Esophagus muscularis mucosa (tissue), 4 donors: ENCODE results near the gene RAB3GAP2. TPM values are rescaled to one million over a fixed set of nuclear protein-coding genes. Genes with fewer than 3 reads are reported as not detected.

Experiments used
- DNase-seq: peaks from one replicate; pipeline ENCODE4 v3.0.0-alpha.2; 2017; ENCODE audit errors: extremely low spot score
- H3K27ac ChIP-seq, 4 donors: fragments of 200-600 bp; sonication (generic); replicated peaks in 1 of 4; 1 replicate in 3 of 4; 2 replicates in 1 of 4; pipeline ENCODE4 v1.5.1; 2016 to 2019; ENCODE audit warnings: mild to moderate bottlenecking in 1 of 4
- H3K27me3 ChIP-seq, 4 donors: fragments of 200-600 bp; sonication (generic); one replicate each; pipeline versions ENCODE4 v1.5.1 to v1.6.0; 2016 to 2019
- H3K36me3 ChIP-seq, 4 donors: fragments of 200-600 bp; sonication (generic); one replicate each; pipeline ENCODE4 v1.5.1; 2016 to 2019
- H3K4me1 ChIP-seq, 4 donors: fragments of 200-600 bp; sonication (generic); one replicate each; pipeline ENCODE4 v1.5.1; 2016 to 2019
- H3K4me3 ChIP-seq, 4 donors: fragments of 200-600 bp; sonication (generic); 1 replicate in 2 of 4; 2 replicates in 2 of 4; pipeline ENCODE4 v1.5.1; 2016 to 2019; ENCODE audit warnings: mild to moderate bottlenecking in 4 of 4, moderate library complexity in 1 of 4
- H3K9me3 ChIP-seq, 4 donors: fragments of 200-600 bp; sonication (generic); 1 replicate in 3 of 4; 2 replicates in 1 of 4; pipeline ENCODE4 v1.5.1; 2016 to 2019
- EP300 ChIP-seq: sonication (generic); formaldehyde crosslinking; IDR thresholded peaks from one replicate; pipeline ENCODE4 v1.6.1; 2017; ENCODE audit warnings: antibody characterized with exemption
- POLR2A ChIP-seq: fragments of 450-650 bp; IDR thresholded peaks from one replicate; pipeline ENCODE4 v1.6.1; 2017; ENCODE audit warnings: antibody characterized with exemption, moderate library complexity, mild to moderate bottlenecking, low read depth
- POLR2AphosphoS5 ChIP-seq, 2 donors: sonication (generic); formaldehyde crosslinking; IDR thresholded peaks; one replicate each; pipeline ENCODE4 v1.6.1; 2017; ENCODE audit warnings: antibody characterized with exemption in 2 of 2
- WGBS: methylation state at CpG from one replicate; pipeline ENCODE4 v1.1.5; 2018; 5-methylcytosine and 5-hydroxymethylcytosine counted together
- intact Hi-C: fragments of 100-400 bp; cut with DNase I; formaldehyde crosslinking; loops from one replicate; pipeline ENCODE4 v1.15.1; 2023
- total RNA-seq, 4 donors: library from RNA; depleted of rRNA; stranded (reverse); fragments of >200 nt; gene quantifications; one replicate each; pipeline versions ENCODE4 v1.1.0 to v1.2.1, GENCODE V29; 2016
- TF ChIP-seq, protein P1 (sequence below), 3 experiments: fragments of 200-600 bp in 2 of 3; fragments of 450-650 bp in 1 of 3; sonication (generic) in 2 of 3; IDR thresholded peaks; one replicate each; pipeline ENCODE4 v1.5.1; 2017 to 2019; ENCODE audit warnings: antibody characterized with exemption in 3 of 3, mild to moderate bottlenecking in 2 of 3, moderate library complexity in 1 of 3

Gene RAB3GAP2
- total RNA-seq, 4 donors from 2014 or later = 19.8 to 23.0 (median 21.2) TPM

DNA sequence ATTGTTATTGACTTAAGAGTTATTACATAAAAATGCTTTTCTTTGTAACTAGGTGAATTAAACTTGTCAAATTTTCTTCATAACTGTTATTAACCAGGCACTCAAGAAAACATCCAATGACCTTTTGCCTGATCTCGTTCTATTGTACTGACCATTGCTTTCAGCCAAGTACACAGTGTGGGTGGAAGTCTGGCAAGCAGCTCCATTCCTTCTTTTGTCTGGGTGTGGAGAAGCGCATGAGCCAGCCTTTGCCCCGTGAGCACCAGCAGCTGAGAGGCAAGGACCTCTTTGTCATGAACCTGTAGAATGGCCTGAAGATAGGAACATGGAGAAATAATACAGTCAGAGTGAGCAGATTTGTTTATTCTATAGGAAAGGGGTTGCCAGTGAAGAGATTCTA, 120.8 kb downstream of the RAB3GAP2 start:
- Histone ChIP-seq H3K27me3 (no peaks in the 10 kb centered on the region), H3K27ac (peak overlapping the region in 3 of 4 donors; percentile 1 to 32 (median 12)), H3K36me3 (peaks cover 10 to 69% (median 37%) of the 10 kb centered on the region in 4 donors), H3K4me3 (no peak overlapping the region), H3K4me1 (peaks cover 17 to 51% (median 43%) of the 10 kb centered on the region in 4 donors), H3K9me3 (no peaks in the 10 kb centered on the region)
- no peak for DNase-seq
- TF ChIP-seq POLR2A (no peak), POLR2AphosphoS5 (IDR thresholded peaks at IDR 0.05) (peak in 1 of 2 donors; percentile 46)
- 35% methylated on average over 3 of the region's 3 CpGs for WGBS
- intact Hi-C loops = no loop called here

DNA sequence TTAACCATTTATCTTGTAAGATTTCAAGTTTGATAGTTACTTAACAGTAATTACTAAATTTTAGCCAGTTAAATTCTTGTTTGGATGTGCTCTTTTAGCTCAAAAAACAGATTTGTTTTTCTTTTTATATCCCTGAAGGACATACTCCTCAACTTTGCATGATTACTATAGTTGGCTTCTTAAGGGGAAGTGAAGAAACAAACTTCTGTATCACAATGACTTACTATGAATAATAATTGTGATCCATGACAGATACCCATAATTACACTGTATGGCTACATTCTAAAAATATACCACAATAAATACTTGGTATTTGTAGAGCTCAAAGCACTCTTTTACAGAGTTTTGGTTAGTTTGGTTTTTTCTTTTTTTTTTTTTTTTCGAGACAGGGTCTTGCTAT, 122.5 kb downstream of the RAB3GAP2 start:
- no peaks in the 10 kb centered on the region for H3K27me3 ChIP-seq
- H3K9me3 ChIP-seq = no peaks in the 10 kb centered on the region
- DNase-seq = no peak
- H3K27ac ChIP-seq = peak overlapping the region; percentile 6 to 40 (median 15)
- peaks cover 3 to 63% (median 26%) of the 10 kb centered on the region in 4 donors for H3K36me3 ChIP-seq
- intact Hi-C loops = no loop called here
- H3K4me1 ChIP-seq = peaks cover 17 to 51% (median 44%) of the 10 kb centered on the region in 4 donors
- WGBS = 100% methylated on average over 1 of the region's 1 CpG
- TF ChIP-seq POLR2A (no peak), EP300 (no peak), POLR2AphosphoS5 (IDR thresholded peaks at IDR 0.05) (no peak)
- TF ChIP-seq, protein P1, sequence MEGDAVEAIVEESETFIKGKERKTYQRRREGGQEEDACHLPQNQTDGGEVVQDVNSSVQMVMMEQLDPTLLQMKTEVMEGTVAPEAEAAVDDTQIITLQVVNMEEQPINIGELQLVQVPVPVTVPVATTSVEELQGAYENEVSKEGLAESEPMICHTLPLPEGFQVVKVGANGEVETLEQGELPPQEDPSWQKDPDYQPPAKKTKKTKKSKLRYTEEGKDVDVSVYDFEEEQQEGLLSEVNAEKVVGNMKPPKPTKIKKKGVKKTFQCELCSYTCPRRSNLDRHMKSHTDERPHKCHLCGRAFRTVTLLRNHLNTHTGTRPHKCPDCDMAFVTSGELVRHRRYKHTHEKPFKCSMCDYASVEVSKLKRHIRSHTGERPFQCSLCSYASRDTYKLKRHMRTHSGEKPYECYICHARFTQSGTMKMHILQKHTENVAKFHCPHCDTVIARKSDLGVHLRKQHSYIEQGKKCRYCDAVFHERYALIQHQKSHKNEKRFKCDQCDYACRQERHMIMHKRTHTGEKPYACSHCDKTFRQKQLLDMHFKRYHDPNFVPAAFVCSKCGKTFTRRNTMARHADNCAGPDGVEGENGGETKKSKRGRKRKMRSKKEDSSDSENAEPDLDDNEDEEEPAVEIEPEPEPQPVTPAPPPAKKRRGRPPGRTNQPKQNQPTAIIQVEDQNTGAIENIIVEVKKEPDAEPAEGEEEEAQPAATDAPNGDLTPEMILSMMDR (IDR thresholded peaks at IDR 0.05) = no peak
- no peak overlapping the region for H3K4me3 ChIP-seq

DNA sequence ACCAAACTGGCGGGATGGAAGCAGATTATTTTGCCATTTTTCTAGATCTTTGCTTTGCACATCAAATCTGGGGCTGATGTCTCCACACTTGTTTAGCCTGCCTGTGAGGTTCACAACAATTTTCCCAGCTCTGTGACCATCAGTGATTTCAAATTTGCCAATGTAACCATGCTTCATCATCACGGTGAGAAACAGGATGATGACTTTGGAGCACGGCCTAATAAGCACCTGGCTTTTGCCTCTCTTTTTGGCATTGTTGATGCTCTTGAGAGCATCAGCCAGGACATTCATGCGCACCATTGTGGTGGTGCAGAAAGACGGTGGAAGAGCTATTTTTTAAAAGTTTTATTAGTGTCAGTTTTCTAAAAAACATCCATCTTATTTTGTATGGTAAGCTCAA, 128.2 kb downstream of the RAB3GAP2 start:
- Histone ChIP-seq H3K4me1 (peaks cover 0 to 18% (median 16%) of the 10 kb centered on the region in 4 donors), H3K36me3 (peaks cover 3 to 62% (median 38%) of the 10 kb centered on the region in 4 donors), H3K27me3 (no peaks in the 10 kb centered on the region), H3K4me3 (no peak overlapping the region), H3K27ac (no peak overlapping the region), H3K9me3 (no peaks in the 10 kb centered on the region)
- intact Hi-C loops = no loop called here
- TF ChIP-seq POLR2A (no peak), EP300 (no peak), POLR2AphosphoS5 (IDR thresholded peaks at IDR 0.05) (no peak)
- TF ChIP-seq, protein P1 (IDR thresholded peaks at IDR 0.05) = no peak
- DNase-seq = no peak
- WGBS = 89% methylated on average over 5 of the region's 5 CpGs

DNA sequence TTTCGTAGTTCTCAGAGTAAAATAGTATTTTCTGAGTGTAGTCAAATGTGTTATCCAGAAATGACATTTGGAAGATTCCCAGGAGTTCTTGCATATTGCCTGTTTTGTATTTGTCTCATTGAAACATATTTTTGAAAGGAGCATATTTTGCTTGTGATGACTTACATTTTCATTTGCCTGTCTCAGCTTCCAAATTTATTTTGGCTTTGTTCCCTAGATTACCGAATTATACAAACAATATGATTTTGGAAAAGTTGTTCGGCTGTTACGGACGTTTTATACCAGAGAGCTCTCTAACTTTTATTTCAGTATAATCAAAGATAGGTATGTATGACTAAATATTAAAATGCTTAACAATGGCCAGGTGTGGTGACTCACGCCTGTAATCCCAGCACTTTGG, 132.3 kb downstream of the RAB3GAP2 start:
- DNase-seq = no peak
- Histone ChIP-seq H3K9me3 (no peaks in the 10 kb centered on the region), H3K27ac (no peak overlapping the region), H3K4me3 (no peak overlapping the region), H3K4me1 (no peaks in the 10 kb centered on the region), H3K36me3 (peaks cover 1 to 79% (median 57%) of the 10 kb centered on the region in 4 donors), H3K27me3 (no peaks in the 10 kb centered on the region)
- no peak for TF ChIP-seq POLR2A
- no peak for TF ChIP-seq EP300
- TF ChIP-seq, protein P1 (IDR thresholded peaks at IDR 0.05) = no peak
- TF ChIP-seq POLR2AphosphoS5 (IDR thresholded peaks at IDR 0.05) = no peak
- 79% methylated on average over 6 of the region's 6 CpGs for WGBS
- intact Hi-C loops = no loop called here

DNA sequence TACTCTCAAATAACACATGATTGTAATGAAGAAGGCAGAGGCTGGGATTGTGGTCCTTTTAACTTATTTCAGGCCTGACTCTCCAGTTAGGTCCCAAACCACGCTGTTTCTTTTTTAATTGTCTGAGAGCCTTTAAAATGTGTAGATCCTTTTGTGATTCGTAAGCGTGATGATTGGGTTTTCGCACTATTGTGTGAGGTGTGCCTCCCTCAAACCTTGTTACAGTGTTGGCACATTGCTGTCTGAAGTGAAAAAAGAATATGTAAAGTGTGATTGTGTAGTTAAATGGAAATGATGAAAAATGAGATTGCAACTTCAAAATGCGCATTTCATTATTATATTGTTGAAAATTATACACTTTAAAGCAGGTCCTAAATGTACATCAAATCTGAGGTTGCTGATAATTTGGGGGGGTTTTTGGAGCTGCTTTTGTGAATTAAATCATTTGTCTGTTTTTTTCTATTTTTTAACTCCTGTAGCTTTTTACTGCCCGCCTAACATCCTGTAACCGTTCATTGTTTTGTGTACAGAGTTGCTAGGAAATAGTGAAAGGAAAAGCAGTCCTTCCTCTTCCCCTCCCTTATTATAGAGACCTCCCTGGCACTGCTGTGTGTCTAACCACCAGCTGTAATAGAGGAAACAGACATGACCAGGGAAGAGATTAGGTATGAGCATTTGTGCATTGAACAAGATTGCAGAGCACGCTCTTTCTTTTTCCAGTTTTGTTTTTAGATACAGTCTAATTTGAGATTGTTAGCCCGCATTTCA, 135.1 kb downstream of the RAB3GAP2 start:
- H3K27ac ChIP-seq = peak overlapping the region in 2 of 4 donors; percentile 9 to 41
- H3K36me3 ChIP-seq = peaks cover 10 to 98% (median 74%) of the 10 kb centered on the region in 4 donors
- 69% methylated on average over 9 of the region's 9 CpGs for WGBS
- no peaks in the 10 kb centered on the region for H3K4me1 ChIP-seq
- H3K27me3 ChIP-seq = no peaks in the 10 kb centered on the region
- TF ChIP-seq EP300 = no peak
- TF ChIP-seq, protein P1 (IDR thresholded peaks at IDR 0.05) = no peak
- no peak for TF ChIP-seq POLR2AphosphoS5 (IDR thresholded peaks at IDR 0.05)
- TF ChIP-seq POLR2A = no peak
- DNase-seq = no peak
- H3K4me3 ChIP-seq = peak overlapping the region in 1 of 4 donors; percentile 1
- intact Hi-C loops = no loop called here
- H3K9me3 ChIP-seq = no peaks in the 10 kb centered on the region
